Stimulated activated CD4-positive, alpha-beta T cell treated with anti-CD3 and anti-CD28 coated beads, Interleukin-1b, Interleukin-23, amount 100 ng/mL, for 24 hours (primary cell): Measurements from ENCODE around the gene SMARCAL1.

ENCODE experiments used
- DNase-seq, 4 experiments: peaks; one replicate each; pipeline ENCODE4 v3.0.0-alpha.2; 2020; ENCODE audit warnings: low read depth in 4 of 4, low spot score in 1 of 4

Gene SMARCAL1

GRCh38 chr2:216426166-216426777 is 14.0 kb downstream of the SMARCAL1 start:
- no peak for DNase-seq

- DNase-seq, result no peak
Observed at GRCh38 chr2:216426938-216427337, 14.7 kb downstream of the SMARCAL1 start.

- no peak for DNase-seq
Observed at GRCh38 chr2:216428618-216429350, 16.5 kb downstream of the SMARCAL1 start.

- no peak for DNase-seq
Observed at GRCh38 chr2:216429428-216429827, 17.1 kb downstream of the SMARCAL1 start.

GRCh38 chr2:216430811-216431530 is 18.7 kb downstream of the SMARCAL1 start:
- no peak for DNase-seq

GRCh38 chr2:216431531-216431856 is 19.2 kb downstream of the SMARCAL1 start:
- DNase-seq, result no peak

- no peak for DNase-seq
Observed at GRCh38 chr2:216436383-216436782, 24.1 kb downstream of the SMARCAL1 start.

GRCh38 chr2:216441308-216442010 is 29.2 kb downstream of the SMARCAL1 start:
- no peak for DNase-seq

- DNase-seq, result no peak
Observed at GRCh38 chr2:216445501-216445900, 33.2 kb downstream of the SMARCAL1 start.

- DNase-seq, result no peak
Observed at GRCh38 chr2:216446343-216446742, 34.1 kb downstream of the SMARCAL1 start.

GRCh38 chr2:216447293-216447692 is 35.0 kb downstream of the SMARCAL1 start:
- no peak for DNase-seq

GRCh38 chr2:216448829-216449228 is 36.5 kb downstream of the SMARCAL1 start:
- no peak for DNase-seq

GRCh38 chr2:216450346-216450745 is 38.1 kb downstream of the SMARCAL1 start:
- DNase-seq, result no peak

- no peak for DNase-seq
Observed at GRCh38 chr2:216450784-216451183, 38.5 kb downstream of the SMARCAL1 start.

GRCh38 chr2:216453955-216454614 is 41.8 kb downstream of the SMARCAL1 start:
- DNase-seq, result no peak

GRCh38 chr2:216463148-216463547 is 50.9 kb downstream of the SMARCAL1 start:
- no peak for DNase-seq

GRCh38 chr2:216464104-216464720 is 51.9 kb downstream of the SMARCAL1 start:
- no peak for DNase-seq

GRCh38 chr2:216465579-216466195 is 53.4 kb downstream of the SMARCAL1 start:
- no peak for DNase-seq

- DNase-seq, result no peak
Observed at GRCh38 chr2:216467845-216468244, 55.6 kb downstream of the SMARCAL1 start.

- no peak for DNase-seq
Observed at GRCh38 chr2:216469661-216470060, 57.4 kb downstream of the SMARCAL1 start.
